ENCODE data around the gene RAB11B. TPM values are rescaled to one million over a fixed set of nuclear protein-coding genes. Genes with fewer than 3 reads are reported as not detected.

Gene RAB11B
- total RNA-seq, 1 experiment from 2014 or later = 135 TPM

DNA sequence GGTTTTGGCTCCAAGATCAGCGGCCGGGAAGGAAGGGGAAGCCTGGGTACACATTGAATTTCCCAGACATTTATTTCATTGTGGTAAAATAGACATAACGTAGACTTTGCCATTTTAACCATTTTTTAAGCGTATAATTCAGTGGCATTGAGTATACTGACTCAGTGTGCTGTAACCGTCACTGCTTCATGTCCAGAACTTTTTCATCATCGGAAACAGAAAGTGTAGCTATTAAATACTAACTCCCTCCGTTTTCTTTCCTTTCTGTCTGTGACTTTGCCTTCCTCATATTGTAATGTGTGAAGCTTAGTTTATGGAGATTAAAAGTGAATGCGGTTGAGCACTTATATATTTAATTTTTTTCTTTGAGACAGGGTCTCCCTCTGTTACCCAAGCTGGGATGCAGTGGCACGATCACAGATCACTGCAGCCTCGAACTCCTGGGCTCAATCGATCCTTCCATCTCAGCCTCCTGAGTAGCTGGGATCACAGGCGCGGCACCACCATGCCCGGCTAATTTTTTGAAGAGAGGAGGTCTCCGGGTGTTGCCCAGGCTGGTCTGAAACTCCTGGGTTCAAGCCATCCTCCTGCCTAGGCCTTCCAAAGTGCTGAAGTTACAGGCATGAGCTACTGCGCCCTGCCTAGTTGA, 56.0 kb downstream of the RAB11B start:
- POLR2A ChIA-PET = no interaction called here
- peaks cover 16% of the 10 kb centered on the region for H3K36me3 ChIP-seq (ENCODE audit: control insufficient read depth, insufficient read depth, low read length)
- DNase-seq (ENCODE audit: low read depth, low spot score) (no peak), ATAC-seq (no peak)
- intact Hi-C loops (cut with micrococcal nuclease; ENCODE audit: unreplicated experiment) (no loop called here), in situ Hi-C loops (cut with HindIII; ENCODE audit: low pct_unique_long_range_greater_than_20kb, low sequenced_read_pairs) (no loop called here)
- CTCF ChIA-PET = no interaction called here
- TSS peak; percentile 81 for BruUV-seq (replicated peaks)
- no peaks in the 10 kb centered on the region for H3K27me3 ChIP-seq (ENCODE audit: control insufficient read depth, insufficient read depth, low read length)
- TF ChIP-seq TCF7L2 (IDR thresholded peaks at IDR 0.05; ENCODE audit: low read depth, low read length) (no peak), POLR2AphosphoS5 (IDR thresholded peaks at IDR 0.05; ENCODE audit: low read depth, low read length) (no peak), SIN3A (IDR thresholded peaks at IDR 0.05; ENCODE audit: borderline replicate concordance, insufficient read depth, low read depth, low read length) (no peak)
- TF ChIP-seq, protein P1, sequence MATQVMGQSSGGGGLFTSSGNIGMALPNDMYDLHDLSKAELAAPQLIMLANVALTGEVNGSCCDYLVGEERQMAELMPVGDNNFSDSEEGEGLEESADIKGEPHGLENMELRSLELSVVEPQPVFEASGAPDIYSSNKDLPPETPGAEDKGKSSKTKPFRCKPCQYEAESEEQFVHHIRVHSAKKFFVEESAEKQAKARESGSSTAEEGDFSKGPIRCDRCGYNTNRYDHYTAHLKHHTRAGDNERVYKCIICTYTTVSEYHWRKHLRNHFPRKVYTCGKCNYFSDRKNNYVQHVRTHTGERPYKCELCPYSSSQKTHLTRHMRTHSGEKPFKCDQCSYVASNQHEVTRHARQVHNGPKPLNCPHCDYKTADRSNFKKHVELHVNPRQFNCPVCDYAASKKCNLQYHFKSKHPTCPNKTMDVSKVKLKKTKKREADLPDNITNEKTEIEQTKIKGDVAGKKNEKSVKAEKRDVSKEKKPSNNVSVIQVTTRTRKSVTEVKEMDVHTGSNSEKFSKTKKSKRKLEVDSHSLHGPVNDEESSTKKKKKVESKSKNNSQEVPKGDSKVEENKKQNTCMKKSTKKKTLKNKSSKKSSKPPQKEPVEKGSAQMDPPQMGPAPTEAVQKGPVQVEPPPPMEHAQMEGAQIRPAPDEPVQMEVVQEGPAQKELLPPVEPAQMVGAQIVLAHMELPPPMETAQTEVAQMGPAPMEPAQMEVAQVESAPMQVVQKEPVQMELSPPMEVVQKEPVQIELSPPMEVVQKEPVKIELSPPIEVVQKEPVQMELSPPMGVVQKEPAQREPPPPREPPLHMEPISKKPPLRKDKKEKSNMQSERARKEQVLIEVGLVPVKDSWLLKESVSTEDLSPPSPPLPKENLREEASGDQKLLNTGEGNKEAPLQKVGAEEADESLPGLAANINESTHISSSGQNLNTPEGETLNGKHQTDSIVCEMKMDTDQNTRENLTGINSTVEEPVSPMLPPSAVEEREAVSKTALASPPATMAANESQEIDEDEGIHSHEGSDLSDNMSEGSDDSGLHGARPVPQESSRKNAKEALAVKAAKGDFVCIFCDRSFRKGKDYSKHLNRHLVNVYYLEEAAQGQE (IDR thresholded peaks at IDR 0.05; ENCODE audit: insufficient read depth in 1 of 2, low read depth in 2 of 2, low read length in 1 of 2) = no peak
- TF ChIP-seq, protein P2, sequence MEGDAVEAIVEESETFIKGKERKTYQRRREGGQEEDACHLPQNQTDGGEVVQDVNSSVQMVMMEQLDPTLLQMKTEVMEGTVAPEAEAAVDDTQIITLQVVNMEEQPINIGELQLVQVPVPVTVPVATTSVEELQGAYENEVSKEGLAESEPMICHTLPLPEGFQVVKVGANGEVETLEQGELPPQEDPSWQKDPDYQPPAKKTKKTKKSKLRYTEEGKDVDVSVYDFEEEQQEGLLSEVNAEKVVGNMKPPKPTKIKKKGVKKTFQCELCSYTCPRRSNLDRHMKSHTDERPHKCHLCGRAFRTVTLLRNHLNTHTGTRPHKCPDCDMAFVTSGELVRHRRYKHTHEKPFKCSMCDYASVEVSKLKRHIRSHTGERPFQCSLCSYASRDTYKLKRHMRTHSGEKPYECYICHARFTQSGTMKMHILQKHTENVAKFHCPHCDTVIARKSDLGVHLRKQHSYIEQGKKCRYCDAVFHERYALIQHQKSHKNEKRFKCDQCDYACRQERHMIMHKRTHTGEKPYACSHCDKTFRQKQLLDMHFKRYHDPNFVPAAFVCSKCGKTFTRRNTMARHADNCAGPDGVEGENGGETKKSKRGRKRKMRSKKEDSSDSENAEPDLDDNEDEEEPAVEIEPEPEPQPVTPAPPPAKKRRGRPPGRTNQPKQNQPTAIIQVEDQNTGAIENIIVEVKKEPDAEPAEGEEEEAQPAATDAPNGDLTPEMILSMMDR (IDR thresholded peaks at IDR 0.05) = no peak
- no peaks in the 10 kb centered on the region for H3K9me3 ChIP-seq (ENCODE audit: control insufficient read depth, insufficient read depth, low read depth, low read length)
- H3K4me3 ChIP-seq (ENCODE audit: low read depth in 2 of 2, low read length in 2 of 2) = peak overlapping the region; percentile 61 to 90
- peak overlapping the region; percentile 85 for H3K27ac ChIP-seq (ENCODE audit: low read length)
- H3K4me1 ChIP-seq (ENCODE audit: control insufficient read depth, insufficient read depth, low read length) = peaks cover 34% of the 10 kb centered on the region

DNA sequence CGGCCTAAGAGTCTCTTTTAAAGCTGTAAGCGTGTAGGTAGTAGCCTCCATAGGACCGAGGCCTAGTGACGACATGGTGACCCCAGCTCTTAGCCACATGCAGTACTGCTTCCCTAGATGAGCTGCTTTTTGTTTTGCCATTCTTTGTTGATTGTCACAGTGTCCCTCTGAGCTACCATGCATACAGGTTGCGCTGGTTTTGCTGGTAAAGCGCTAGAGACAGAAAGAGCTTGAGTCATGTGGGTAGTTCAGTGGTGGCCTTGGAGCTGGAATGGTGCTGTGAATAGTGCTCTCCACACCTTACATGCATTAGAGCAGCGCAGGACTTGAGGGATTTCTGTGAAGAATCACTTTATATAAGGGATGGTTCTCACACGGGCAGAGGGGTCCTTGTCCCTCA, 59.7 kb downstream of the RAB11B start:
- Histone ChIP-seq H3K27me3 (ENCODE audit: control insufficient read depth, insufficient read depth, low read length) (no peaks in the 10 kb centered on the region), H3K4me3 (ENCODE audit: low read depth in 2 of 2, low read length in 2 of 2) (no peak overlapping the region), H3K4me1 (ENCODE audit: control insufficient read depth, insufficient read depth, low read length) (peaks cover 58% of the 10 kb centered on the region), H3K36me3 (ENCODE audit: control insufficient read depth, insufficient read depth, low read length) (peaks cover 20% of the 10 kb centered on the region), H3K27ac (ENCODE audit: low read length) (no peak overlapping the region), H3K9me3 (ENCODE audit: control insufficient read depth, insufficient read depth, low read depth, low read length) (no peaks in the 10 kb centered on the region)
- POLR2A ChIA-PET = interaction anchor here (0.5 to 0.9 kb wide), 2 partner anchors 31 to 265 kb away, joined by 3 read pairs; no protein-coding TSS in a partner anchor
- no TSS peak for BruUV-seq (replicated peaks)
- in situ Hi-C loops (cut with HindIII; ENCODE audit: low pct_unique_long_range_greater_than_20kb, low sequenced_read_pairs) (no loop called here), intact Hi-C loops (cut with micrococcal nuclease; ENCODE audit: unreplicated experiment) (loop anchor here (10.0 kb wide), 1 partner anchor 95 kb away; no protein-coding TSS in a partner anchor)
- DNase-seq (ENCODE audit: low read depth, low spot score) = no peak
- ATAC-seq = no peak
- TF ChIP-seq, protein P2 (IDR thresholded peaks at IDR 0.05) = no peak
- TF ChIP-seq POLR2AphosphoS5 (IDR thresholded peaks at IDR 0.05; ENCODE audit: low read depth, low read length) (no peak), SIN3A (IDR thresholded peaks at IDR 0.05; ENCODE audit: borderline replicate concordance, insufficient read depth, low read depth, low read length) (no peak), TCF7L2 (IDR thresholded peaks at IDR 0.05; ENCODE audit: low read depth, low read length) (no peak)
- TF ChIP-seq, protein P1 (IDR thresholded peaks at IDR 0.05; ENCODE audit: insufficient read depth in 1 of 2, low read depth in 2 of 2, low read length in 1 of 2) = no peak
- CTCF ChIA-PET = no interaction called here
